ENCODE data around the gene CLEC7A.

The CLEC7A gene

DNA sequence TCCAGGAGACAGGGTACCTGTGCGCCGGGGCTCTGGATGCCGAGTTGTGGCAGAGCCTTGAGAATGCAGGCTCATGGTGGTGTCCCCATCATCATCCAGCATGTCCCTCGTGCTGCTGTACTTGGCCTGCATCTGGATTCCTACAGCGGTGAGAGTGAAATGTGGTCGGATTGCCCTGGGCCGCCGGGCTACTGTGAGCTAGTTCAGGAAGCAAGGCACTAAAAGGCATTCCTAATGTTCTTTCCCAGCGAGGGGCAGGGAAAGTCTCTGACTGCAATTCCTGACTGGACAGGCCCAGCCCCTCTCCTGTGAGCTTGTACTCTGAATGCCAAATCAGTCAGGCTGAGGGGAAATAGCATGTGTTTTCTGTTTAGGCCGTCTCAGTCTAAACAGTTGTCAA is 31.2 kb downstream of the CLEC7A start, which contains the start of gene CLEC1A:
CLEC1A (minus strand) TSS at position 195 of the 400 bp plus-strand sequence; CDS start at position 132, 63 bp downstream.
- H3K27me3 ChIP-seq (ENCODE audit: control insufficient read depth, insufficient read depth, low read length, poor library complexity, severe bottlenecking), result no peaks in the 10 kb centered on the region
- no peak within 1 kb of the TSS for H3K27ac ChIP-seq (ENCODE audit: insufficient read depth, low read depth, low read length, poor library complexity, severe bottlenecking)
- no peaks in the 10 kb centered on the region for H3K36me3 ChIP-seq (ENCODE audit: control insufficient read depth, insufficient read depth, low read length)
- 40 to 46% methylated on average over 10 of the region's 10 CpGs for WGBS, 2 experiments
- H3K4me3 ChIP-seq (ENCODE audit: insufficient read depth, low read depth, low read length), result no peak within 1 kb of the TSS
- peaks cover 6% of the 10 kb centered on the region for H3K4me1 ChIP-seq (ENCODE audit: control insufficient read depth, insufficient read depth, low read length)
- H3K9me3 ChIP-seq (ENCODE audit: control insufficient read depth, low read length), result no peaks in the 10 kb centered on the region

DNA sequence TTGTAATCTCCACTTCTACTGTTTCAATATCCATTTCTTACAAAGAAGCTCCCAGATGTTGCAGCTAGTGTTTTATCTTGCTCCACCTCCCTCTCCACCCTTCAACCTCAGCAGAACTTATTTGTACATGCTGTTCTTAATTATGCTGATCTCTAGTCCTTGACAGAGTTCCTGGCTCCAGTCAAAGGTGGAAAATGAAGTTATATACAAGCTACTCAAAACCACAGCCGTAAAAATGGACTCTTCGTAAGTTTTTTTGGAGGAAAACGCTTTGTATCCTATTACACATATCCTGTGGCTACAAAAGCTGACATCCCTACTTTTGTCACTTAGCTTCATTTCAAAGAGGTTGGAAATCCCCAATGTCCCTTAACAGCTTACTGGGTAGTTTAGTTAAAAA is 32.5 kb downstream of the CLEC7A start:
- H3K27ac ChIP-seq (ENCODE audit: insufficient read depth, low read depth, low read length, poor library complexity, severe bottlenecking), result no peak overlapping the region
- H3K9me3 ChIP-seq (ENCODE audit: control insufficient read depth, low read length), result no peaks in the 10 kb centered on the region
- H3K4me3 ChIP-seq (ENCODE audit: insufficient read depth, low read depth, low read length), result no peak overlapping the region
- no peaks in the 10 kb centered on the region for H3K27me3 ChIP-seq (ENCODE audit: control insufficient read depth, insufficient read depth, low read length, poor library complexity, severe bottlenecking)
- 79 to 80% methylated on average over 3 of the region's 3 CpGs for WGBS, 2 experiments
- H3K36me3 ChIP-seq (ENCODE audit: control insufficient read depth, insufficient read depth, low read length), result no peaks in the 10 kb centered on the region
- peaks cover 6% of the 10 kb centered on the region for H3K4me1 ChIP-seq (ENCODE audit: control insufficient read depth, insufficient read depth, low read length)

DNA sequence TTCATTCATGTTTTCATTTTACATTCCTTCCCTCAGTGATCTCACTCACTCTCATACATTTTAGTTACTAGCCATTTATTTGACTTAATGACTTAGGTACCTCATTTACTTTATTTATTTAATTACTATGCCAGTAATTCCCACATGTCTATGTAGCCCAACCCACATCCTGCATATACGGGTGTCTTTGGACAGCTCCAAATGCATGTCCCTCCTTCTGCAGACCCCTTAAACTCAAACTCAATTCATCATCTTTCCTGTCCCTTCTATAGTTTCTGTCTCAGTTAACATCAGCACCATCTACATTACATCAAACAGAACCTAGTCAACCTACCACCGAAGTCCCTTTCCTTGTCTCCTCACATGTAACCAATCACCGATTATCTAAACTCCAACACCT is 34.0 kb downstream of the CLEC7A start:
- no peaks in the 10 kb centered on the region for H3K9me3 ChIP-seq (ENCODE audit: control insufficient read depth, low read length)
- no peaks in the 10 kb centered on the region for H3K36me3 ChIP-seq (ENCODE audit: control insufficient read depth, insufficient read depth, low read length)
- 95% methylated on average over 3 of the region's 3 CpGs for WGBS, 2 experiments
- no peaks in the 10 kb centered on the region for H3K4me1 ChIP-seq (ENCODE audit: control insufficient read depth, insufficient read depth, low read length)
- no peak overlapping the region for H3K27ac ChIP-seq (ENCODE audit: insufficient read depth, low read depth, low read length, poor library complexity, severe bottlenecking)
- no peak overlapping the region for H3K4me3 ChIP-seq (ENCODE audit: insufficient read depth, low read depth, low read length)
- no peaks in the 10 kb centered on the region for H3K27me3 ChIP-seq (ENCODE audit: control insufficient read depth, insufficient read depth, low read length, poor library complexity, severe bottlenecking)

DNA sequence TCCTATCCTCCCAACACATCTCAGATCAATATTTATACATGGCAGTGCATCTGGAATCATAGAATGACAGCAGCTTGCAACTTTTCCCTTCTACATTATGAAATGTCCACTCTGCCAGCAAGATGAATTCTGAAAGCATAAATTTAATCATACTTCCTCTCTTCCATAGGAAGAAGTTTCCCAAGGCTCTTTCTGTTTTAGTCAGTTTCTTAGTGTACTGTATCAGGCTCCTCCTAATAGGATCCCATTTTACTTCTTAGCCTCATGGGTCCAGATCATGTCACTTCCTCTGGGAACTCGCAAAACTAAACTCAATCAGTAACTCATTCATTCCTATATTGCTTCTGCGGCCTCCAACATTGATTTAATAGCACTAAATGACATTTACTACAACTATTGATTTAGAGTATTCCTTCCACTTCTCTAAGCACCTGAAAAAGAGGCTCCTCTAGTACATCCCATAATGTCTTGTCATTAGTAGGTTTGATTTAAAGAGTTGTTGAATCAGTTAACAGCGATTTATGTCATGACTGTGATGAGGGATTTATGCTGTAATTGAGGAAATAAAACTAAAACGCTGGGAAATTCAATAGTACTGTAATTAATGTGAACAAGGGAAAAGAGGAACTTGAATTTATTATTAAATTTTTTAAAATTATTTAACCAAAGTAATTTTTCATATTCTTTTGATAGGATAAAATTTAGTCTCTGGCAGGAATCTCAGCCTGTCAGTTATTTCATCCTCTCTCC is 35.2 kb downstream of the CLEC7A start:
- Histone ChIP-seq H3K9me3 (ENCODE audit: control insufficient read depth, low read length) (no peaks in the 10 kb centered on the region), H3K36me3 (ENCODE audit: control insufficient read depth, insufficient read depth, low read length) (no peaks in the 10 kb centered on the region), H3K4me1 (ENCODE audit: control insufficient read depth, insufficient read depth, low read length) (no peaks in the 10 kb centered on the region), H3K27ac (ENCODE audit: insufficient read depth, low read depth, low read length, poor library complexity, severe bottlenecking) (no peak overlapping the region), H3K4me3 (ENCODE audit: insufficient read depth, low read depth, low read length) (no peak overlapping the region), H3K27me3 (ENCODE audit: control insufficient read depth, insufficient read depth, low read length, poor library complexity, severe bottlenecking) (no peaks in the 10 kb centered on the region)
- WGBS, 2 experiments, result 92 to 93% methylated on average over 3 to 4 of the region's 4 CpGs

DNA sequence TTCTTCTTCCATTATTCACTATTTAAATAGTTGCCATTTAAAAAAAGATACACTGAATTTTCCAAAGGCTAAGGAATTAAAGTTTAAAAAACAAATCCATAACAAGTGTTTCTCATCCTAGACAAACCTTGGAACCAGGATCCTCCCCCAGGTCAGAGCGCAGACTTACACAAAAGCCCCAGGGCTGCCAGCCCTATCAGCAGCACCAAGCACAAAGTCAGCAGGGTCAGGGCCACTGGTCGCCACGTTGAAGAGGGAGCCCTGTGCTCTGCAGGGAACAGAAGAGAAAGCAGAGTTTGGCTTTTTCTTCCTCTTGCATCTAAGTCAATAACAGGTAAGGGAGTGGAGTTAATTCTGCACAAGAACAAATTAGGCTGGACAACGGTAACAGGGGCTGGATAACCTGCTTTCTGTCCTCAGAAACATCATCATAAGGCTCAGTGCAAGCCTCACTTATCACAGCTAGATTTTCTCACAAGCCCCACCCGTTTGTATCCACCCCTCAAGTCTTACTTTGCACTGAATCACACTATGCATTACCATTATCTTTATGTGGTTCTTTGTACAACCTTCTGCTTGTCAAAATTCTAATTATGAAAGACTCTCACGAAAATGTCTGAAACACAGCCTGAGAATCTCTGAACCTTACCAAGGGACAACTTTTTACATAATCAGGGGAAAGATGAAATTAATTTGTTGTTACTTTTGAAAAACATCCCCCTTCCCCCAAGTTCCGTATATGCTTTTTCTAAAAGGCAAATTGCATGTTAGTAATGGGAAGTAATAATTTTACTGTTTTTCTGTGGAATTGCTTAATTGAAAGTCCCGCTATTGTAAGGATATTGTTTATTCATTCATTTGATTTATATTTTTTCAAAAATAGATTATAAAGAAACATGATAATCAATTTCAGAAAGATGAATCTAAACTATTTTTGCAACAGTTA is 40.8 kb downstream of the CLEC7A start:
- H3K27me3 ChIP-seq (ENCODE audit: control insufficient read depth, insufficient read depth, low read length, poor library complexity, severe bottlenecking), result no peaks in the 10 kb centered on the region
- WGBS, 2 experiments, result 53 to 63% methylated on average over 6 to 7 of the region's 8 CpGs
- no peak overlapping the region for H3K4me3 ChIP-seq (ENCODE audit: insufficient read depth, low read depth, low read length)

DNA sequence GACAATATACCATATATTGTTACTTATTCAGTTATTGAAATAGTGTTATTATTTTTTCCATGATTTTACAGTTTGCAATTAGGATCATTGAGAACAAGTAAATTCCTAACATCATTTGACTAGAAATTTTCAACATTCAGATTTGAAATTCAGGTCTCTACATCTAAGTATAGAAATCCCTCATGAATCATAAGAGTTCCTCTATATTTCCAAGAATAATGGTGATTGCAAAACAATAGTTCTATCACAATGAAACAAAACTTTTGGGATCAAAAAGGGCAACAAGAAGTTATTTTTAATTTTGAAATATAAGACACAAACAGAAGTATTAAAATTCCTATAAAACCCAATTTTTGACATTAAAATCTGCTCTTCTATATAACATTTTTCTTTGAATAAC is 42.0 kb downstream of the CLEC7A start:
- Histone ChIP-seq H3K4me1 (ENCODE audit: control insufficient read depth, insufficient read depth, low read length) (no peaks in the 10 kb centered on the region), H3K36me3 (ENCODE audit: control insufficient read depth, insufficient read depth, low read length) (no peaks in the 10 kb centered on the region), H3K27me3 (ENCODE audit: control insufficient read depth, insufficient read depth, low read length, poor library complexity, severe bottlenecking) (no peaks in the 10 kb centered on the region), H3K27ac (ENCODE audit: insufficient read depth, low read depth, low read length, poor library complexity, severe bottlenecking) (no peak overlapping the region), H3K9me3 (ENCODE audit: control insufficient read depth, low read length) (no peaks in the 10 kb centered on the region), H3K4me3 (ENCODE audit: insufficient read depth, low read depth, low read length) (no peak overlapping the region)

More for the DNA sequence above, 40.8 kb downstream of the CLEC7A start:
- Histone ChIP-seq H3K36me3 (ENCODE audit: control insufficient read depth, insufficient read depth, low read length) (no peaks in the 10 kb centered on the region), H3K9me3 (ENCODE audit: control insufficient read depth, low read length) (no peaks in the 10 kb centered on the region), H3K4me1 (ENCODE audit: control insufficient read depth, insufficient read depth, low read length) (no peaks in the 10 kb centered on the region), H3K27ac (ENCODE audit: insufficient read depth, low read depth, low read length, poor library complexity, severe bottlenecking) (no peak overlapping the region)

DNA sequence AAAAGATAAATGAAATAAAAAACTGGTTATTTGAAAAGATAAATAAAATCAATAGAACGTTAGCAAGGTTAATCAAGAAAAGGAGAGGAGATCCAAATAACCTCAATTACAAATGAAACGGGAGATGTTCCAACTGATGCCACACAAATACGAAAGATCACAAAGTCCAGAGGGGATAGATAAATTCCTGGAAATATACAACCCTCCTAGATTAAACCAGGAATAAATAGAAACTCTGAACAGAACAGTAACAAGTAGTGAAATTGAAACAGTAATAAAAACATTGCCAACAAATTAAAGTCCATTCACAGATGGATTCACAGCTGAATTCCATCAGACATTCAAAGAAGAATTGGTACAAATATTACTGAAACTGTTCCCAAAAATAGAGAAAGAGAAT is 43.6 kb downstream of the CLEC7A start:
- 91 to 92% methylated on average over 2 to 3 of the region's 3 CpGs for WGBS, 2 experiments
- no peak overlapping the region for H3K27ac ChIP-seq (ENCODE audit: insufficient read depth, low read depth, low read length, poor library complexity, severe bottlenecking)
- H3K4me1 ChIP-seq (ENCODE audit: control insufficient read depth, insufficient read depth, low read length), result no peaks in the 10 kb centered on the region
- no peaks in the 10 kb centered on the region for H3K9me3 ChIP-seq (ENCODE audit: control insufficient read depth, low read length)
- no peak overlapping the region for H3K4me3 ChIP-seq (ENCODE audit: insufficient read depth, low read depth, low read length)
- H3K36me3 ChIP-seq (ENCODE audit: control insufficient read depth, insufficient read depth, low read length), result no peaks in the 10 kb centered on the region
- no peaks in the 10 kb centered on the region for H3K27me3 ChIP-seq (ENCODE audit: control insufficient read depth, insufficient read depth, low read length, poor library complexity, severe bottlenecking)

DNA sequence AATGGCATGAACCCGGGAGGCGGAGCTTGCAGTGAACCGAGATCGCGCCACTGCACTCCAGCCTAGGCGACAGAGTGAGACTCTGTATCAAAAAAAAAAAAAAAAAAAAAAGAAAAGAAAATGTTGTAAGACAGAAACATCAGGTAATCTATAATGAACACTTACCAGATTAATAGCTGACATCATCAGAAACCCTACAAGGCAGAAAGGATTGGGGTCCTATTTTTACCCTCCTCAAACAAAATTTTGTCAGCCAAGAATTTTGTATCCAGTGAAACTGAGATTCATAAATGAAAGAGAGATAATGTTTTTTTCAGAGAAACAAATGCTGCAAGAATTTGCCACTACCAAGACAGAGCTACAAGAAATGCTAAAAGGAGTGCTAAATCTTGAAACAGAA is 45.3 kb downstream of the CLEC7A start:
- H3K36me3 ChIP-seq (ENCODE audit: control insufficient read depth, insufficient read depth, low read length), result no peaks in the 10 kb centered on the region
- no peak overlapping the region for H3K27ac ChIP-seq (ENCODE audit: insufficient read depth, low read depth, low read length, poor library complexity, severe bottlenecking)
- no peaks in the 10 kb centered on the region for H3K4me1 ChIP-seq (ENCODE audit: control insufficient read depth, insufficient read depth, low read length)
- H3K4me3 ChIP-seq (ENCODE audit: insufficient read depth, low read depth, low read length), result no peak overlapping the region
- H3K27me3 ChIP-seq (ENCODE audit: control insufficient read depth, insufficient read depth, low read length, poor library complexity, severe bottlenecking), result no peaks in the 10 kb centered on the region
- H3K9me3 ChIP-seq (ENCODE audit: control insufficient read depth, low read length), result no peaks in the 10 kb centered on the region
- WGBS, 2 experiments, result 90 to 92% methylated on average over 5 to 6 of the region's 6 CpGs

DNA sequence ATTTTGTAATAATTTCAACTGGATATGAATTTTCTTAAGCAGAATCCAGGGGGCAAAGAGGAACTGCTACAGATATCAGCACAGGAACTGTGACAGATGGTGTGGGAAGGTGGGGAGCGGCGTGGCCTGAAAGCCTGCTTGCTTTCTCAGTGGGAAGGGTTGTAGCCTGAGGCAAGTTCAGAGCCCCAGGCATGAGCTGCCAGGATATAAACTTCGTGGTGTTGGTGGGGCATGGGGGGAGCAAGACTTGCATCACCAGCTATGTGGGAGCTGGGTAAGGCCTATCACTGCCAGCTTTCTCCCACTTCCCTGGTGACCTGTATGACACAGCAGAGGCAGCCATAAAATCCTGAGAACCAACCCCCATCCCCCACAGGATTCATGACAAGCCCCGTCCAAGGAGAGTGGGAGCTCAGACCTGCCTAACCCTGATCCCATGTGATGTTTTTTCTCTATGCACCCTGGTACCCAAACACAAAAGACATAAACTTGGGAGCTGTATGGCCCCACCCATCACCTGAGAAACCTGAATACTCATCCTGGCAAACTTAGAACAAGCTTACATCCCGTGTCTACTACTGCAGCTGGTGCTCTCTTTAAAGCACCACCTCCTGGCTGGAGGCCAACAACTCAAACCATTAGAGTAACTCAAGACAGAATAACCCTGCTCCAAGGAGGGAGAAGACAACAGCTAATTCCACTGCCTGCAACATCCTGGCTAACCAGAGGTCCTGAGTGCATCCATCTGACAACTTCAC is 47.7 kb downstream of the CLEC7A start:
- WGBS, 2 experiments, result 84 to 88% methylated on average over 5 of the region's 5 CpGs
- H3K4me1 ChIP-seq (ENCODE audit: control insufficient read depth, insufficient read depth, low read length), result no peaks in the 10 kb centered on the region
- H3K9me3 ChIP-seq (ENCODE audit: control insufficient read depth, low read length), result no peaks in the 10 kb centered on the region
- no peaks in the 10 kb centered on the region for H3K27me3 ChIP-seq (ENCODE audit: control insufficient read depth, insufficient read depth, low read length, poor library complexity, severe bottlenecking)
- H3K36me3 ChIP-seq (ENCODE audit: control insufficient read depth, insufficient read depth, low read length), result no peaks in the 10 kb centered on the region
- H3K27ac ChIP-seq (ENCODE audit: insufficient read depth, low read depth, low read length, poor library complexity, severe bottlenecking), result no peak overlapping the region
- H3K4me3 ChIP-seq (ENCODE audit: insufficient read depth, low read depth, low read length), result no peak overlapping the region

DNA sequence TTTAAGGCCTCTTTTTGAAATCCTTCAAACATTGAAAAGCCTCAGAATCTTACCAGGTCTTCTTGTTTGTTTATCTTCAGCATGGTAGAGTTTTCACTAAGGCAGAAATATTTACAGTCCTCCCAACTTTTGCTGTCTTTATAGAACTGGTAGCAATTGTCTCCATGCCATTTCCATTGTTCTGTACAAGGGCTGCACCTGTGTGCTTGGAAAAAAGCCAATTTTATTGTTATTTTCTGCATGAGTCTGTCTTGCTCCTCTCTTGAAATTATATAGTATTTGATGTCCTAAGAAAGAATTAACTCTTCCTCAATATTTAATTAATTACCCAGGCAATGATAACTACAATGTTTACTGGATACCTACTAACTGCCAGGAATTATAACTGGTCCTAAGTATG is 54.5 kb downstream of the CLEC7A start:
- Histone ChIP-seq H3K27ac (ENCODE audit: insufficient read depth, low read depth, low read length, poor library complexity, severe bottlenecking) (no peak overlapping the region), H3K27me3 (ENCODE audit: control insufficient read depth, insufficient read depth, low read length, poor library complexity, severe bottlenecking) (no peaks in the 10 kb centered on the region), H3K36me3 (ENCODE audit: control insufficient read depth, insufficient read depth, low read length) (no peaks in the 10 kb centered on the region), H3K4me3 (ENCODE audit: insufficient read depth, low read depth, low read length) (no peak overlapping the region), H3K9me3 (ENCODE audit: control insufficient read depth, low read length) (no peaks in the 10 kb centered on the region), H3K4me1 (ENCODE audit: control insufficient read depth, insufficient read depth, low read length) (no peaks in the 10 kb centered on the region)

All from ectodermal cell (in vitro differentiated cells).